Neuronal stem cell (in vitro differentiated cells): ENCODE results near the gene TFAP2C.
A peak's percentile ranks its signal among the peaks of the same experiment; 100 is the strongest.

Source experiments
- DNase-seq: peaks from one replicate; pipeline ENCODE4 v3.0.0-alpha.2; 2013; ENCODE audit warnings: low spot score
- H2AFZ ChIP-seq: one replicate; pipeline ENCODE4 v1.6.1; 2013; ENCODE audit warnings: mild to moderate bottlenecking, low read length, inconsistent platforms
- H2AK5ac ChIP-seq: 2 replicates; pipeline ENCODE4 v1.6.1; 2013; ENCODE audit warnings: low read depth, mild to moderate bottlenecking, inconsistent platforms, low read length, moderate library complexity, mixed read lengths
- H2BK120ac ChIP-seq: 2 replicates; pipeline ENCODE4 v1.6.1; 2013; ENCODE audit warnings: low read depth, mild to moderate bottlenecking, inconsistent platforms, low read length, moderate library complexity, mixed read lengths
- H2BK12ac ChIP-seq: one replicate; pipeline ENCODE4 v1.6.1; 2013; ENCODE audit warnings: low read length, inconsistent platforms
- H2BK15ac ChIP-seq: 2 replicates; pipeline ENCODE4 v1.6.1; 2013; ENCODE audit warnings: mild to moderate bottlenecking, low read length, inconsistent platforms, mixed read lengths
- H2BK5ac ChIP-seq: one replicate; pipeline ENCODE4 v1.6.1; 2013; ENCODE audit warnings: inconsistent platforms, mild to moderate bottlenecking, low read length, moderate library complexity
- H3K14ac ChIP-seq: one replicate; pipeline ENCODE4 v1.6.1; 2013; ENCODE audit warnings: low read length, inconsistent platforms
- H3K18ac ChIP-seq: 2 replicates; pipeline ENCODE4 v1.6.1; 2013; ENCODE audit warnings: low read length, inconsistent platforms
- H3K23ac ChIP-seq: 2 replicates; pipeline ENCODE4 v1.6.1; 2013; ENCODE audit warnings: low read depth, mild to moderate bottlenecking, mixed read lengths, low read length, inconsistent platforms; ENCODE audit not compliant: poor library complexity
- H3K27ac ChIP-seq: replicated peaks from 3 replicates; pipeline ENCODE4 v1.5.1; 2013; ENCODE audit warnings: low read length, inconsistent platforms
- H3K27me3 ChIP-seq, 3 experiments: 2 replicates each; pipeline ENCODE4 v1.6.1; 2013; ENCODE audit warnings: low read length in 3 of 3, mild to moderate bottlenecking in 2 of 3, inconsistent platforms in 1 of 3, low read depth in 1 of 3, mixed read lengths in 1 of 3, moderate library complexity in 1 of 3; ENCODE audit not compliant: control insufficient read depth in 3 of 3, insufficient read depth in 3 of 3
- H3K36me3 ChIP-seq, 2 donors: replicated peaks in 1 of 2; 2 replicates each; pipeline ENCODE4 v1.6.1; 2013; ENCODE audit warnings: low read length in 2 of 2; ENCODE audit not compliant: control insufficient read depth in 2 of 2, insufficient read depth in 2 of 2
- H3K4ac ChIP-seq: 2 replicates; pipeline ENCODE4 v1.6.1; 2013; ENCODE audit warnings: inconsistent platforms, mild to moderate bottlenecking, low read length, moderate library complexity
- H3K4me1 ChIP-seq, 2 donors: 1 replicate in 1 of 2; 2 replicates in 1 of 2; pipeline ENCODE4 v1.6.1; 2013; ENCODE audit warnings: low read length in 2 of 2, low read depth in 1 of 2; ENCODE audit not compliant: control insufficient read depth in 2 of 2, insufficient read depth in 1 of 2
- H3K4me2 ChIP-seq: one replicate; pipeline ENCODE4 v1.6.1; 2013; ENCODE audit warnings: mild to moderate bottlenecking, low read length, inconsistent platforms; ENCODE audit not compliant: insufficient read depth, poor library complexity, severe bottlenecking
- H3K4me3 ChIP-seq, 2 donors: 2 replicates each; pipeline ENCODE4 v1.5.1; 2013; ENCODE audit warnings: low read length in 2 of 2, mild to moderate bottlenecking in 2 of 2, inconsistent platforms in 1 of 2, moderate library complexity in 1 of 2
- H3K79me1 ChIP-seq: one replicate; pipeline ENCODE4 v1.6.1; 2013; ENCODE audit warnings: low read depth, mild to moderate bottlenecking, inconsistent platforms, low read length, moderate library complexity
- H3K9ac ChIP-seq: one replicate; pipeline ENCODE4 v1.6.1; 2013; ENCODE audit warnings: mild to moderate bottlenecking, low read depth, low read length, inconsistent platforms; ENCODE audit not compliant: poor library complexity
- H3K9me3 ChIP-seq, 2 donors: replicated peaks in 1 of 2; 2 replicates each; pipeline versions ENCODE3 to v1.6.1; 2013; ENCODE audit warnings: low read length in 2 of 2, mild to moderate bottlenecking in 2 of 2, inconsistent platforms in 1 of 2, low read depth in 1 of 2, mixed read lengths in 1 of 2, moderate library complexity in 1 of 2; ENCODE audit not compliant: control insufficient read depth in 2 of 2, insufficient read depth in 1 of 2
- H4K8ac ChIP-seq: one replicate; pipeline ENCODE4 v1.6.1; 2013; ENCODE audit warnings: low read depth, mild to moderate bottlenecking, inconsistent platforms, low read length, moderate library complexity
- H4K91ac ChIP-seq: one replicate; pipeline ENCODE4 v1.6.1; 2013; ENCODE audit warnings: low read length, low read depth, mild to moderate bottlenecking, inconsistent platforms; ENCODE audit not compliant: poor library complexity
- WGBS, 2 donors: extraction: QIAGEN DNeasy Blood & Tissue Kit; methylation state at CpG; one replicate each; pipeline ENCODE4 v1.1.7; 2013; ENCODE audit warnings: missing lambda C conversion rate in 2 of 2, mixed read lengths in 1 of 2; ENCODE audit not compliant: insufficient read length in 2 of 2, insufficient replicate concordance in 1 of 2; ENCODE audit errors: extremely low coverage in 2 of 2; 5-methylcytosine and 5-hydroxymethylcytosine counted together

TFAP2C gene

GRCh38 chr20:56607061-56607704 lies 21.9 kb upstream of the TFAP2C start:
- Histone ChIP-seq H3K27ac (no peak overlapping the region), H3K4me1 (peaks cover 0 to 2% of the 10 kb centered on the region in 2 donors), H3K4ac (no peak overlapping the region), H2BK15ac (no peak overlapping the region), H4K8ac (no peak overlapping the region), H4K91ac (no peak overlapping the region), H3K18ac (no peak overlapping the region), H3K27me3 (peaks cover 0 to 3% (median 0%) of the 10 kb centered on the region in 3 experiments), H3K14ac (no peak overlapping the region), H3K9me3 (no peaks in the 10 kb centered on the region), H3K36me3 (no peaks in the 10 kb centered on the region), H2BK5ac (no peak overlapping the region), H3K4me3 (no peak overlapping the region), H3K9ac (no peak overlapping the region), H2AK5ac (no peak overlapping the region), H3K23ac (no peak overlapping the region), H3K4me2 (no peak overlapping the region), H2AFZ (no peak overlapping the region), H2BK12ac (no peak overlapping the region), H3K79me1 (no peaks in the 10 kb centered on the region), H2BK120ac (no peak overlapping the region)
- no peak for DNase-seq
- no CpG with 5 or more reads among the region's 11 CpGs for WGBS, 2 donors

- Histone ChIP-seq H3K79me1 (no peaks in the 10 kb centered on the region), H2BK15ac (no peak overlapping the region), H3K23ac (no peak overlapping the region), H2BK12ac (no peak overlapping the region), H3K4me2 (no peak overlapping the region), H4K8ac (no peak overlapping the region), H3K4ac (no peak overlapping the region), H3K27me3 (peaks cover 0 to 3% (median 0%) of the 10 kb centered on the region in 3 experiments), H3K14ac (no peak overlapping the region), H3K27ac (no peak overlapping the region), H3K9ac (no peak overlapping the region), H3K4me3 (no peak overlapping the region), H2AFZ (no peak overlapping the region), H2BK5ac (no peak overlapping the region), H2AK5ac (no peak overlapping the region), H3K4me1 (peaks cover 0 to 2% of the 10 kb centered on the region in 2 donors), H2BK120ac (no peak overlapping the region), H4K91ac (no peak overlapping the region), H3K36me3 (no peaks in the 10 kb centered on the region), H3K9me3 (no peaks in the 10 kb centered on the region), H3K18ac (no peak overlapping the region)
- DNase-seq, result no peak
- WGBS, 2 donors, result no CpG with 5 or more reads among the region's 3 CpGs
Measured at GRCh38 chr20:56608376-56608775, 20.7 kb upstream of the TFAP2C start.

- no peak for DNase-seq
Measured at GRCh38 chr20:56609321-56609720, 19.8 kb upstream of the TFAP2C start.

GRCh38 chr20:56610098-56610497 lies 19.0 kb upstream of the TFAP2C start:
- no peak overlapping the region for H3K4me2 ChIP-seq
- no peaks in the 10 kb centered on the region for H3K9me3 ChIP-seq
- no peak overlapping the region for H4K91ac ChIP-seq
- H2BK5ac ChIP-seq, result no peak overlapping the region
- no peak overlapping the region for H2BK15ac ChIP-seq
- H3K79me1 ChIP-seq, result no peaks in the 10 kb centered on the region
- peaks cover 0 to 2% of the 10 kb centered on the region in 2 donors for H3K4me1 ChIP-seq
- H4K8ac ChIP-seq, result no peak overlapping the region
- no peak overlapping the region for H3K23ac ChIP-seq
- H2BK12ac ChIP-seq, result no peak overlapping the region
- no peak overlapping the region for H3K27ac ChIP-seq
- H3K9ac ChIP-seq, result no peak overlapping the region
- no peak overlapping the region for H3K14ac ChIP-seq
- no peak overlapping the region for H2AK5ac ChIP-seq
- no peak overlapping the region for H2AFZ ChIP-seq
- no peak overlapping the region for H3K4me3 ChIP-seq
- H3K36me3 ChIP-seq, result no peaks in the 10 kb centered on the region
- DNase-seq, result no peak
- no CpG with 5 or more reads among the region's 6 CpGs for WGBS, 2 donors
- H3K4ac ChIP-seq, result no peak overlapping the region
- H2BK120ac ChIP-seq, result no peak overlapping the region
- H3K18ac ChIP-seq, result no peak overlapping the region
- H3K27me3 ChIP-seq, result peaks cover 0 to 3% (median 0%) of the 10 kb centered on the region in 3 experiments

More at GRCh38 chr20:56609321-56609720, 19.8 kb upstream of the TFAP2C start:
- Histone ChIP-seq H2AFZ (no peak overlapping the region), H3K79me1 (no peaks in the 10 kb centered on the region), H3K9ac (no peak overlapping the region), H3K4ac (no peak overlapping the region), H3K9me3 (no peaks in the 10 kb centered on the region), H3K27me3 (peaks cover 0 to 3% (median 0%) of the 10 kb centered on the region in 3 experiments), H3K18ac (peak overlapping the region; percentile 58), H3K23ac (no peak overlapping the region), H2BK5ac (no peak overlapping the region), H2AK5ac (no peak overlapping the region), H3K4me2 (no peak overlapping the region), H3K36me3 (no peaks in the 10 kb centered on the region), H3K27ac (no peak overlapping the region), H3K4me1 (peaks cover 0 to 2% of the 10 kb centered on the region in 2 donors), H3K14ac (no peak overlapping the region), H2BK15ac (no peak overlapping the region), H4K91ac (no peak overlapping the region), H3K4me3 (no peak overlapping the region), H4K8ac (no peak overlapping the region), H2BK120ac (no peak overlapping the region), H2BK12ac (no peak overlapping the region)
- WGBS, 2 donors, result no CpG with 5 or more reads among the region's 3 CpGs
